RWPE2 (cell line): ENCODE results near the gene SLC7A4.

ENCODE experiments used
- ATAC-seq: fragments of 200-7000 bp; cut with Tn5 transposase; 3 replicates; pipeline ENCODE4 v1.9.1; 2021; ENCODE audit warnings: low read depth
- DNase-seq: peaks from one replicate; pipeline ENCODE4 v3.0.0-alpha.2; 2020; ENCODE audit warnings: low spot score
- H3K27ac ChIP-seq: fragments of 450-650 bp; 2 replicates; pipeline ENCODE4 v1.5.1; 2017; ENCODE audit warnings: mild to moderate bottlenecking; ENCODE audit not compliant: poor library complexity, severe bottlenecking
- H3K27me3 ChIP-seq: fragments of 250-450 bp; sonication (Bioruptor Pico); 2 replicates; pipeline ENCODE4 v1.5.1; 2021; ENCODE audit warnings: mild to moderate bottlenecking, moderate library complexity; ENCODE audit not compliant: insufficient read depth, poor library complexity, severe bottlenecking
- H3K36me3 ChIP-seq: fragments of 250-450 bp; sonication (Bioruptor Pico); 2 replicates; pipeline ENCODE4 v1.5.1; 2020; ENCODE audit warnings: low read depth, mild to moderate bottlenecking, moderate library complexity
- H3K4me1 ChIP-seq: fragments of 250-450 bp; sonication (Bioruptor Pico); 2 replicates; pipeline ENCODE4 v1.5.1; 2021; ENCODE audit warnings: mild to moderate bottlenecking, moderate library complexity; ENCODE audit not compliant: insufficient read depth, poor library complexity, severe bottlenecking
- H3K4me3 ChIP-seq: fragments of 250-450 bp; sonication (Bioruptor Pico); 2 replicates; pipeline ENCODE4 v1.5.1; 2021; ENCODE audit warnings: mild to moderate bottlenecking, moderate library complexity; ENCODE audit not compliant: severe bottlenecking
- H3K9me3 ChIP-seq: fragments of 250-450 bp; sonication (Bioruptor Pico); 2 replicates; pipeline ENCODE4 v1.5.1; 2021; ENCODE audit warnings: mild to moderate bottlenecking, moderate library complexity; ENCODE audit not compliant: severe bottlenecking
- TF ChIP-seq, protein P1 (sequence below): fragments of 450-650 bp; IDR thresholded peaks from one replicate; pipeline ENCODE4 v1.5.1; 2017; ENCODE audit warnings: mild to moderate bottlenecking, moderate library complexity; ENCODE audit not compliant: poor library complexity, severe bottlenecking

Gene SLC7A4

GRCh38 chr22:21014726-21015465 is 17.5 kb downstream of the SLC7A4 start, which contains the start of gene P2RX6:
Gene P2RX6 (plus strand): TSS chr22:21015165. CDS start chr22:21015175, 10 bp downstream.
- ATAC-seq = peak; percentile 48
- peak within 1 kb of the TSS; percentile 41 for H3K27ac ChIP-seq

GRCh38 chr22:21014202-21014725 is 18.1 kb downstream of the SLC7A4 start:
- DNase-seq = peak; percentile 87
- TF ChIP-seq, protein P1, sequence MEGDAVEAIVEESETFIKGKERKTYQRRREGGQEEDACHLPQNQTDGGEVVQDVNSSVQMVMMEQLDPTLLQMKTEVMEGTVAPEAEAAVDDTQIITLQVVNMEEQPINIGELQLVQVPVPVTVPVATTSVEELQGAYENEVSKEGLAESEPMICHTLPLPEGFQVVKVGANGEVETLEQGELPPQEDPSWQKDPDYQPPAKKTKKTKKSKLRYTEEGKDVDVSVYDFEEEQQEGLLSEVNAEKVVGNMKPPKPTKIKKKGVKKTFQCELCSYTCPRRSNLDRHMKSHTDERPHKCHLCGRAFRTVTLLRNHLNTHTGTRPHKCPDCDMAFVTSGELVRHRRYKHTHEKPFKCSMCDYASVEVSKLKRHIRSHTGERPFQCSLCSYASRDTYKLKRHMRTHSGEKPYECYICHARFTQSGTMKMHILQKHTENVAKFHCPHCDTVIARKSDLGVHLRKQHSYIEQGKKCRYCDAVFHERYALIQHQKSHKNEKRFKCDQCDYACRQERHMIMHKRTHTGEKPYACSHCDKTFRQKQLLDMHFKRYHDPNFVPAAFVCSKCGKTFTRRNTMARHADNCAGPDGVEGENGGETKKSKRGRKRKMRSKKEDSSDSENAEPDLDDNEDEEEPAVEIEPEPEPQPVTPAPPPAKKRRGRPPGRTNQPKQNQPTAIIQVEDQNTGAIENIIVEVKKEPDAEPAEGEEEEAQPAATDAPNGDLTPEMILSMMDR = no peak
- H3K27ac ChIP-seq = peak overlapping the region; percentile 41
- peaks cover 6% of the 10 kb centered on the region for H3K4me1 ChIP-seq
- peak; percentile 86 for ATAC-seq
- no peaks in the 10 kb centered on the region for H3K36me3 ChIP-seq
- H3K9me3 ChIP-seq = no peaks in the 10 kb centered on the region
- H3K27me3 ChIP-seq = no peaks in the 10 kb centered on the region
- H3K4me3 ChIP-seq = peak overlapping the region; percentile 35

More at GRCh38 chr22:21014726-21015465, 17.5 kb downstream of the SLC7A4 start, which contains the start of gene P2RX6:
- Histone ChIP-seq H3K4me3 (peak within 1 kb of the TSS; percentile 35), H3K4me1 (peaks cover 6% of the 10 kb centered on the region), H3K36me3 (no peaks in the 10 kb centered on the region), H3K9me3 (no peaks in the 10 kb centered on the region), H3K27me3 (no peaks in the 10 kb centered on the region)
- TF ChIP-seq, protein P1 = no peak
- peak; percentile 54 for DNase-seq

DNA sequence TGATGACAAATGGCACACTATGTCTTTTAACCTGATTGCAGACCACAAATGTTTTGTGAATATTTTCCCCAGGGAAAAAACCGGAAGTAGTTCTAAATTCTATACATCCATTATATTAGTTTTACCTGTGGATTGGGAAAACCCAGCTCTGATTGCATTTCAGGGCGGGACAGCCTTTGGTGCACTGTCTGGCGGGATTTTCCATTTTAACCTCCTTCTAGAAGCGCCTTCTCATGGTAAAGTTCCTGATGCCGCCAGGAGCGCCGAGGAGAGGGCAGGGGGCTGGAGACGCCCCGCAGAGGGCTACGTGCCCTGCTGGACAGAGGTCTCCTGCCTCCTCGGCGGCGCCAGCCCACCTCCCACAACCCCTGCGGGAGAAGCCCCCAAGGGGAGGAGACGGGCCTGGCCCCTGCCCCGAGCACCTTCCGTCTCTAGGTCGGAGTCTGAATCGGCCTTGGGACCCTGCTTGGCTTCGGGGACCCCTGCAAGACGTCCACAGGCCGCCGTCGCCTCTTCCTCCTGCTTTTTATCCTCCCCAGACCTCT is 18.6 kb downstream of the SLC7A4 start:
- no peaks in the 10 kb centered on the region for H3K36me3 ChIP-seq
- ATAC-seq (peak; percentile 2; the same call in 2 of the 3 replicates), DNase-seq (no peak)
- peak overlapping the region; percentile 41 for H3K27ac ChIP-seq
- H3K27me3 ChIP-seq = no peaks in the 10 kb centered on the region
- peak overlapping the region; percentile 35 for H3K4me3 ChIP-seq
- TF ChIP-seq, protein P1 = no peak
- H3K9me3 ChIP-seq = no peaks in the 10 kb centered on the region
- peaks cover 6% of the 10 kb centered on the region for H3K4me1 ChIP-seq

DNA sequence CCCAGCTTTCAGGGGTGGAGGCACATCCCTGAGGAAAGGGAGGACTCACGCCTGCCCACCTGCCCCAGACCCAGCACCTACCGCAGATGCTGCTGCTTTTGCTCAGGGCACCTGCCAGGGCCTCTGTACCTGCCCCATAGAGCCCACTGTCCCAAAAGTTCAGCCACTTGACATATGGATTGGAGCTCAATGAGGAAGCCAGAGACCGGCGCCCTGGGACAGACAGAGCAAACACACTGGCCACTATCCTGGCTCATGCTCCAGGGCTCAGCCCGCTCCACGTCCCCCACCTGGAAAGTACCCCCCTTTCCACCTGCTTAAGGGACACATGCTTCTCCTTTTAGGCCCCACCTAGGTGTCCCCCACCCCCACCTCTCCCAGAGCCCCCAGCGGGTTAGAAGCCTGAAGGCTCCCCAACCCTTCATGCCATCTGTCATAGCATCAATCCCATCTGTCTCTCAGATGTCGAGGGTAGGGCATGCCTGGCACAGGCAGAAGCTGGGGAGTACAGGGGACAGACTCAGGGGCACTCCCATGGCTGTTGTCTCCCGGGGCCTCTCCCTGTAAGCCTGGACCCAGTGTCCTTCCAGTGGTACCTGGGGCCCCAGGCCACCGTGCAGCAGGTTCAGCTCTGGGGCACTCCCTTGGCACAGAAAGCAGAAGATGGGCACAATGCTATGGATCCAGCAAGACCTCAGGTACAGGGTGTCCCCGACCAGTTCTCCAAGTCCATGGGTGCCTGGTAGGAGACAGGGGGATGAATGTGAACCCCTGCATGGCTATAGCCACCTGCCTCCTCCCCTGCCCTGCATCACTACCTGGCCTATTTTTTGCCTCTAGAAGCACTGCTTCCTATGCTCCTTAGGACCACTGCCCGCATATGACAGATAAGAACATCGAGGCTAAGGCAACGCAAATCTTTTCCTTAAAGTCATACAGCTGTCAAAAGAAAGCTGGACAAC is 19.6 kb downstream of the SLC7A4 start:
- peaks cover 6% of the 10 kb centered on the region for H3K4me1 ChIP-seq
- TF ChIP-seq, protein P1 = no peak
- DNase-seq (no peak), ATAC-seq (no peak)
- H3K36me3 ChIP-seq = no peaks in the 10 kb centered on the region
- no peaks in the 10 kb centered on the region for H3K27me3 ChIP-seq
- no peak overlapping the region for H3K27ac ChIP-seq
- H3K4me3 ChIP-seq = no peak overlapping the region
- no peaks in the 10 kb centered on the region for H3K9me3 ChIP-seq
